OCI-LY1 (cell line): ENCODE data around the gene KIF19.

Experiments used
- EZH2 ChIP-seq: fragments of 200-600 bp; sonication (generic), shearing (Covaris generic); IDR thresholded peaks from 2 replicates; pipeline ENCODE4 v1.8.0; 2017; ENCODE audit warnings: borderline replicate concordance, mixed run types, mild to moderate bottlenecking, antibody characterized with exemption, low read length, moderate library complexity, mixed read lengths
- TF ChIP-seq, protein P1 (sequence below): fragments of 200-600 bp; sonication (generic), shearing (Covaris generic); IDR thresholded peaks from 2 replicates; pipeline ENCODE4 v1.5.1; 2017; ENCODE audit warnings: mild to moderate bottlenecking, antibody characterized with exemption, low read length, moderate library complexity, mixed read lengths

GRCh38 chr17:74335529-74336062 is 9.6 kb downstream of the KIF19 start:
- TF ChIP-seq, protein P1, sequence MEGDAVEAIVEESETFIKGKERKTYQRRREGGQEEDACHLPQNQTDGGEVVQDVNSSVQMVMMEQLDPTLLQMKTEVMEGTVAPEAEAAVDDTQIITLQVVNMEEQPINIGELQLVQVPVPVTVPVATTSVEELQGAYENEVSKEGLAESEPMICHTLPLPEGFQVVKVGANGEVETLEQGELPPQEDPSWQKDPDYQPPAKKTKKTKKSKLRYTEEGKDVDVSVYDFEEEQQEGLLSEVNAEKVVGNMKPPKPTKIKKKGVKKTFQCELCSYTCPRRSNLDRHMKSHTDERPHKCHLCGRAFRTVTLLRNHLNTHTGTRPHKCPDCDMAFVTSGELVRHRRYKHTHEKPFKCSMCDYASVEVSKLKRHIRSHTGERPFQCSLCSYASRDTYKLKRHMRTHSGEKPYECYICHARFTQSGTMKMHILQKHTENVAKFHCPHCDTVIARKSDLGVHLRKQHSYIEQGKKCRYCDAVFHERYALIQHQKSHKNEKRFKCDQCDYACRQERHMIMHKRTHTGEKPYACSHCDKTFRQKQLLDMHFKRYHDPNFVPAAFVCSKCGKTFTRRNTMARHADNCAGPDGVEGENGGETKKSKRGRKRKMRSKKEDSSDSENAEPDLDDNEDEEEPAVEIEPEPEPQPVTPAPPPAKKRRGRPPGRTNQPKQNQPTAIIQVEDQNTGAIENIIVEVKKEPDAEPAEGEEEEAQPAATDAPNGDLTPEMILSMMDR, result no peak
- no peak for TF ChIP-seq EZH2
